HepG2 (cell line): ENCODE results near the gene PDLIM7. TPM values are rescaled to one million over a fixed set of nuclear protein-coding genes. Genes with fewer than 3 reads are reported as not detected.
A peak's percentile ranks its signal among the peaks of the same experiment; 100 is the strongest.

Experiments used
- AKAP8 ChIP-seq: sonication (generic); formaldehyde crosslinking; IDR thresholded peaks from 2 replicates; pipeline ENCODE4 v1.5.1; 2020; ENCODE audit warnings: mild to moderate bottlenecking, missing genetic modification reagents
- ATRX ChIP-seq: sonication (generic); formaldehyde crosslinking; IDR thresholded peaks from 2 replicates; pipeline ENCODE4 v1.4.0; 2020; ENCODE audit warnings: missing genetic modification reagents, borderline replicate concordance
- EP300 ChIP-seq, 3 experiments: sonication (generic) in 1 of 3; formaldehyde crosslinking in 1 of 3; IDR thresholded peaks; 2 replicates each; pipeline versions ENCODE4 v1.5.1 to v1.6.1; 2011 to 2020; ENCODE audit warnings: low read depth in 2 of 3, low read length in 2 of 3, borderline replicate concordance in 1 of 3, improper control_type of control experiment in 1 of 3, mild to moderate bottlenecking in 1 of 3, missing genetic modification reagents in 1 of 3, moderate library complexity in 1 of 3
- MAFG ChIP-seq: sonication (generic); formaldehyde crosslinking; IDR thresholded peaks from 2 replicates; pipeline ENCODE4 v1.5.1; 2020; ENCODE audit warnings: mild to moderate bottlenecking, missing genetic modification reagents
- NFATC3 ChIP-seq: sonication (generic); formaldehyde crosslinking; IDR thresholded peaks from 2 replicates; pipeline ENCODE4 v1.5.1; 2020; ENCODE audit warnings: mild to moderate bottlenecking, missing genetic modification reagents
- NFE2 ChIP-seq: sonication (generic); formaldehyde crosslinking; IDR thresholded peaks from 2 replicates; pipeline ENCODE4 v1.4.0; 2020; ENCODE audit warnings: missing genetic modification reagents
- RFXANK ChIP-seq: IDR thresholded peaks from 2 replicates; pipeline ENCODE4 v1.6.1; 2016
- TEAD3 ChIP-seq: optimal IDR thresholded peaks from 2 replicates; pipeline ENCODE3; 2016; ENCODE audit warnings: borderline replicate concordance
- ZNF274 ChIP-seq: sonication (generic); formaldehyde crosslinking; IDR thresholded peaks from 2 replicates; pipeline ENCODE4 v1.5.1; 2020; ENCODE audit warnings: mild to moderate bottlenecking, missing genetic modification reagents
- ZNF350 ChIP-seq: sonication (generic); formaldehyde crosslinking; IDR thresholded peaks from 2 replicates; pipeline ENCODE4 v1.4.0; 2020; ENCODE audit warnings: mild to moderate bottlenecking, low read depth, missing genetic modification reagents, borderline replicate concordance
- ZNF441 ChIP-seq: sonication (generic); formaldehyde crosslinking; IDR thresholded peaks from 2 replicates; pipeline ENCODE4 v1.7.0; 2021; ENCODE audit warnings: missing genetic modification reagents, borderline replicate concordance
- ZNF598 ChIP-seq: sonication (generic); formaldehyde crosslinking; IDR thresholded peaks from 2 replicates; pipeline ENCODE4 v1.5.1; 2020; ENCODE audit warnings: mild to moderate bottlenecking, missing genetic modification reagents, borderline replicate concordance
- ZNF83 ChIP-seq: sonication (generic); formaldehyde crosslinking; IDR thresholded peaks from 2 replicates; pipeline ENCODE4 v1.4.0; 2020; ENCODE audit warnings: missing genetic modification reagents, mild to moderate bottlenecking, borderline replicate concordance
- polyA plus RNA-seq, 8 experiments: library from polyadenylated mRNA; depleted of rRNA in 3 of 8; stranded (reverse) in 7 of 8; unstranded in 1 of 8; fragments of >200 nt; fragmentation: Illumina TruSeq in 4 of 8; extraction: Trizol in 4 of 8; gene quantifications; 2 replicates each; pipeline versions ENCODE4 v1.2.1 to v1.2.3, GENCODE V29; 2011 to 2016; ENCODE audit warnings: low read depth in 4 of 8, missing spikeins in 1 of 8, mixed read lengths in 1 of 8; ENCODE audit not compliant: insufficient read depth in 1 of 8
- total RNA-seq, 5 experiments: library from RNA; depleted of rRNA; stranded (reverse); fragments of >200 nt; fragmentation: Illumina TruSeq; extraction: Trizol; gene quantifications; 2 replicates each; pipeline ENCODE4 v1.2.3, GENCODE V29; 2016; ENCODE audit warnings: low read depth in 1 of 5
- TF ChIP-seq, protein P1 (sequence below): sonication (generic); formaldehyde crosslinking; IDR thresholded peaks from 2 replicates; pipeline ENCODE4 v1.4.0; 2020; ENCODE audit warnings: missing genetic modification reagents, borderline replicate concordance
- TF ChIP-seq, protein P2 (sequence below): IDR thresholded peaks from 2 replicates; pipeline ENCODE4 v1.4.0; 2020; ENCODE audit warnings: mild to moderate bottlenecking, missing genetic modification reagents
- TF ChIP-seq, protein P3 (sequence below): sonication (generic); formaldehyde crosslinking; conservative IDR thresholded peaks from 2 replicates; pipeline ENCODE4 v1.4.0; 2020; ENCODE audit warnings: missing genetic modification reagents

Gene PDLIM7
- total and polyA plus RNA-seq, 2 of the 13 experiments (the other 11 are each of a cell fraction or from before 2014, with no cell fraction given) = 21.1 to 31.3 TPM

DNA sequence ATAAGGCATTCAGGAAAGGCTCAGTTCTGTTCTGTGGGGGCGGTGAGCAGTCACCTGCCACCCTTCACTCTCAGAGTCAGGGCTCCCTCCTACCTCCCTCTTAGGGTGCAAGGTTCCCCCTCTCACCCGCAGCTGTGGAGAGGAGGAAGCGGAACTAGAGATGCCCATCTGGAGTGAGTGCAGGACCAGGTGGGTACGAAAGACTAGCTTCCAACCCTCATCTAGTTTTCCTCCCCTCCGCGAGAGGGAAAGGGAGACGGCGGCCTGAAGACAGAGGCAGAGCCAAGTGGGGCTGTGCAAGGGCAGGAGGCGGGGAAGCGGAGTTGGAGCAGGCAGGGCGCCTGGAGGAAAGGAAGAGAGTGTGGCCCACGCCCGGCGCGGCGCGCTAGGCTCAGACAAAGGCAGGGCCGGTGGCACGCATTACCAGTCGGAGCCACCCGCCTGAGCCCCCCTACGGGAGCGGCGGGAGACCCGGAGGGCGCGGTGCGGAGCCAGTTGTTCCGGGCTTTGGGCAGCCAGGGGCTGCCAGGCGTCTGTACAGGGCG is 43.5 kb downstream of the PDLIM7 start (continued):
- TF ChIP-seq ATRX (CRISPR knock-in tag) (no peak), AKAP8 (CRISPR knock-in tag) (peak; percentile 19; the same call in 1 of the 2 replicates), NFE2 (no peak), ZNF441 (CRISPR knock-in tag) (peak; percentile 75; the same call in 1 of the 2 replicates), ZNF350 (peak; percentile 9; the same call in 1 of the 2 replicates), TEAD3 (CRISPR knock-in tag) (no peak), MAFG (no peak), RFXANK (CRISPR knock-in tag) (no peak), ZNF598 (peak; percentile 61; the same call in 1 of the 2 replicates), ZNF83 (CRISPR knock-in tag) (no peak), NFATC3 (CRISPR knock-in tag) (0 out of 2 replicates have a peak, but pooled peaks have one; percentile 23), ZNF274 (0 out of 2 replicates have a peak, but pooled peaks have one; percentile 70), EP300 (IDR thresholded peaks at IDR 0.05; ENCODE audit: low read depth in 2 of 2, low read length in 2 of 2) (no peak), EP300 (CRISPR knock-in tag; IDR thresholded peaks at IDR 0.05; ENCODE audit: borderline replicate concordance) (no peak)
- TF ChIP-seq, protein P1, sequence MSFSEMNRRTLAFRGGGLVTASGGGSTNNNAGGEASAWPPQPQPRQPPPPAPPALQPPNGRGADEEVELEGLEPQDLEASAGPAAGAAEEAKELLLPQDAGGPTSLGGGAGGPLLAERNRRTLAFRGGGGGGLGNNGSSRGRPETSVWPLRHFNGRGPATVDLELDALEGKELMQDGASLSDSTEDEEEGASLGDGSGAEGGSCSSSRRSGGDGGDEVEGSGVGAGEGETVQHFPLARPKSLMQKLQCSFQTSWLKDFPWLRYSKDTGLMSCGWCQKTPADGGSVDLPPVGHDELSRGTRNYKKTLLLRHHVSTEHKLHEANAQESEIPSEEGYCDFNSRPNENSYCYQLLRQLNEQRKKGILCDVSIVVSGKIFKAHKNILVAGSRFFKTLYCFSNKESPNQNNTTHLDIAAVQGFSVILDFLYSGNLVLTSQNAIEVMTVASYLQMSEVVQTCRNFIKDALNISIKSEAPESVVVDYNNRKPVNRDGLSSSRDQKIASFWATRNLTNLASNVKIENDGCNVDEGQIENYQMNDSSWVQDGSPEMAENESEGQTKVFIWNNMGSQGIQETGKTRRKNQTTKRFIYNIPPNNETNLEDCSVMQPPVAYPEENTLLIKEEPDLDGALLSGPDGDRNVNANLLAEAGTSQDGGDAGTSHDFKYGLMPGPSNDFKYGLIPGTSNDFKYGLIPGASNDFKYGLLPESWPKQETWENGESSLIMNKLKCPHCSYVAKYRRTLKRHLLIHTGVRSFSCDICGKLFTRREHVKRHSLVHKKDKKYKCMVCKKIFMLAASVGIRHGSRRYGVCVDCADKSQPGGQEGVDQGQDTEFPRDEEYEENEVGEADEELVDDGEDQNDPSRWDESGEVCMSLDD (CRISPR knock-in tag) = no peak
- TF ChIP-seq, protein P2, sequence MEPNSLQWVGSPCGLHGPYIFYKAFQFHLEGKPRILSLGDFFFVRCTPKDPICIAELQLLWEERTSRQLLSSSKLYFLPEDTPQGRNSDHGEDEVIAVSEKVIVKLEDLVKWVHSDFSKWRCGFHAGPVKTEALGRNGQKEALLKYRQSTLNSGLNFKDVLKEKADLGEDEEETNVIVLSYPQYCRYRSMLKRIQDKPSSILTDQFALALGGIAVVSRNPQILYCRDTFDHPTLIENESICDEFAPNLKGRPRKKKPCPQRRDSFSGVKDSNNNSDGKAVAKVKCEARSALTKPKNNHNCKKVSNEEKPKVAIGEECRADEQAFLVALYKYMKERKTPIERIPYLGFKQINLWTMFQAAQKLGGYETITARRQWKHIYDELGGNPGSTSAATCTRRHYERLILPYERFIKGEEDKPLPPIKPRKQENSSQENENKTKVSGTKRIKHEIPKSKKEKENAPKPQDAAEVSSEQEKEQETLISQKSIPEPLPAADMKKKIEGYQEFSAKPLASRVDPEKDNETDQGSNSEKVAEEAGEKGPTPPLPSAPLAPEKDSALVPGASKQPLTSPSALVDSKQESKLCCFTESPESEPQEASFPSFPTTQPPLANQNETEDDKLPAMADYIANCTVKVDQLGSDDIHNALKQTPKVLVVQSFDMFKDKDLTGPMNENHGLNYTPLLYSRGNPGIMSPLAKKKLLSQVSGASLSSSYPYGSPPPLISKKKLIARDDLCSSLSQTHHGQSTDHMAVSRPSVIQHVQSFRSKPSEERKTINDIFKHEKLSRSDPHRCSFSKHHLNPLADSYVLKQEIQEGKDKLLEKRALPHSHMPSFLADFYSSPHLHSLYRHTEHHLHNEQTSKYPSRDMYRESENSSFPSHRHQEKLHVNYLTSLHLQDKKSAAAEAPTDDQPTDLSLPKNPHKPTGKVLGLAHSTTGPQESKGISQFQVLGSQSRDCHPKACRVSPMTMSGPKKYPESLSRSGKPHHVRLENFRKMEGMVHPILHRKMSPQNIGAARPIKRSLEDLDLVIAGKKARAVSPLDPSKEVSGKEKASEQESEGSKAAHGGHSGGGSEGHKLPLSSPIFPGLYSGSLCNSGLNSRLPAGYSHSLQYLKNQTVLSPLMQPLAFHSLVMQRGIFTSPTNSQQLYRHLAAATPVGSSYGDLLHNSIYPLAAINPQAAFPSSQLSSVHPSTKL (CRISPR knock-in tag) = no peak
- TF ChIP-seq, protein P3, sequence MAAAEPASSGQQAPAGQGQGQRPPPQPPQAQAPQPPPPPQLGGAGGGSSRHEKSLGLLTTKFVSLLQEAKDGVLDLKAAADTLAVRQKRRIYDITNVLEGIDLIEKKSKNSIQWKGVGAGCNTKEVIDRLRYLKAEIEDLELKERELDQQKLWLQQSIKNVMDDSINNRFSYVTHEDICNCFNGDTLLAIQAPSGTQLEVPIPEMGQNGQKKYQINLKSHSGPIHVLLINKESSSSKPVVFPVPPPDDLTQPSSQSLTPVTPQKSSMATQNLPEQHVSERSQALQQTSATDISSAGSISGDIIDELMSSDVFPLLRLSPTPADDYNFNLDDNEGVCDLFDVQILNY (CRISPR knock-in tag) = no peak
